ENCODE results near the gene GRAMD1A.

DNA sequence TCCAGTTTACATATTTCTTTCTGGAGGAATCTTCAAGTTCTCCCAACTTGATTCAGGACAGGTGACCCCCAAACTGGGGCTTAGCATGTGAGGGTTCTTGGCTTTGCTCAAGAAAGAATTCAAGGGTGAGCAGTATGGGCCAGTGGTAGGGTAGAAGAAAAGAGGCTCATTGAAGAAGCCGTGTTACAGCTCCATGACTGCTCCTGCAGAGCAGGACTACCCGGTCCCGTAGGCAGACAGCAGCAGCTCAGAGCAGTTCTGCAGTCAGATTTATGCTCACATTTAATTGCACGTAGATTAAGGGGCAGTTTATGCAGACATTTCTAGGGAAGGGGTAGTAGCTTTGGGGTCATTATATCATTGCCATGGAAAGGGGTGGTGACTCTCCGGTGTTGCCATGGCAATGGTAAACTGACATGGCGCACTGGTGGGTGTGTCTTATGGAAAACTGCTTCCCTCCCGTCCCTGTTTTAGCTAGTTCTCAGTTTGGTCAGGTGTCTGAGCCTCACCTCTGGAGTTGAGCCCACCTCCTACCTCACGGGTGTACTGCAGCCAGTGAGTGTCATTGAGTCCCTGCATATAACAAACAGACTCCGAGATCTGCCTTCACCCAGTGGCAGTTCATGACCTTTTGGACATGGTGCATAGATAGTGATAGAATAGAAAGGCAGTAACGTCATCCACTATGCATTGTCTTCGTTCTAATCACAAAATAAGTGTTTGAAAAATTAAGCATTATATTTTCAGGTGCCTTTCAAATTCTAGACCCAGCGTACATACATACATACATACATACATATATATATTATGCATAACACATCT, 20.1 kb upstream of the GRAMD1A start:
- TF ChIP-seq, protein P1, sequence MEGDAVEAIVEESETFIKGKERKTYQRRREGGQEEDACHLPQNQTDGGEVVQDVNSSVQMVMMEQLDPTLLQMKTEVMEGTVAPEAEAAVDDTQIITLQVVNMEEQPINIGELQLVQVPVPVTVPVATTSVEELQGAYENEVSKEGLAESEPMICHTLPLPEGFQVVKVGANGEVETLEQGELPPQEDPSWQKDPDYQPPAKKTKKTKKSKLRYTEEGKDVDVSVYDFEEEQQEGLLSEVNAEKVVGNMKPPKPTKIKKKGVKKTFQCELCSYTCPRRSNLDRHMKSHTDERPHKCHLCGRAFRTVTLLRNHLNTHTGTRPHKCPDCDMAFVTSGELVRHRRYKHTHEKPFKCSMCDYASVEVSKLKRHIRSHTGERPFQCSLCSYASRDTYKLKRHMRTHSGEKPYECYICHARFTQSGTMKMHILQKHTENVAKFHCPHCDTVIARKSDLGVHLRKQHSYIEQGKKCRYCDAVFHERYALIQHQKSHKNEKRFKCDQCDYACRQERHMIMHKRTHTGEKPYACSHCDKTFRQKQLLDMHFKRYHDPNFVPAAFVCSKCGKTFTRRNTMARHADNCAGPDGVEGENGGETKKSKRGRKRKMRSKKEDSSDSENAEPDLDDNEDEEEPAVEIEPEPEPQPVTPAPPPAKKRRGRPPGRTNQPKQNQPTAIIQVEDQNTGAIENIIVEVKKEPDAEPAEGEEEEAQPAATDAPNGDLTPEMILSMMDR (IDR thresholded peaks at IDR 0.05; ENCODE audit: insufficient read depth, low read depth, low read length), result no peak
- TF ChIP-seq EZH2 (IDR thresholded peaks at IDR 0.05; ENCODE audit: insufficient read depth, low read length), result no peak

Data from astrocyte (in vitro differentiated cells and primary cell).